ENCODE measurements around the gene CEP89. TPM values are rescaled to one million over a fixed set of nuclear protein-coding genes. Genes with fewer than 3 reads are reported as not detected.

The CEP89 gene
- total RNA-seq, 4 donors from 2014 or later, result 8.8 to 19.8 (median 14.0) TPM

DNA sequence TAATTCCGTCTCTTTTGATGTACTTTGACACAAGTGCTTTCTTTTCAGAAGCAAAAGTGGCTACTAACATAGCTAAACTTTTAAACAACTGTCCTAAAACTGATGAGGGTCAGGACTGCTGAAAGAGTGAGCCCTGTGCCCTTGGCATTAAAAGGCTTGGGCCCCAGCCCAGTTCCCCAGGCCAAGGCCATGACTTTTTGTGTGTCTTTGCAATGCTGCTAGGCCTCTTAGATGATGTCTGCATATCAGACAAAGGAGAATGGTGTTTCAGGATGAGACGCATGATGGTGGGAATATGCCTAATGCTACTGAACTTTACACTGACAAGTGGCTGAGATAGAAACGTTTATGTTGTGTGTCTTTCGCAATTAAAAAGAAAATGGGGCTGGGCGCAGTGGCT, 140.1 kb downstream of the CEP89 start:
- no peak for DNase-seq
- no peaks in the 10 kb centered on the region for H3K9me3 ChIP-seq
- H3K36me3 ChIP-seq, result peaks cover 0 to 45% (median 0%) of the 10 kb centered on the region in 3 donors
- no peak overlapping the region for H3K4me3 ChIP-seq
- TF ChIP-seq POLR2A (IDR thresholded peaks at IDR 0.05) (no peak), CTCF (IDR thresholded peaks at IDR 0.05) (no peak)
- no peaks in the 10 kb centered on the region for H3K27me3 ChIP-seq
- H3K27ac ChIP-seq, result no peak overlapping the region
- no peaks in the 10 kb centered on the region for H3K4me1 ChIP-seq

DNA sequence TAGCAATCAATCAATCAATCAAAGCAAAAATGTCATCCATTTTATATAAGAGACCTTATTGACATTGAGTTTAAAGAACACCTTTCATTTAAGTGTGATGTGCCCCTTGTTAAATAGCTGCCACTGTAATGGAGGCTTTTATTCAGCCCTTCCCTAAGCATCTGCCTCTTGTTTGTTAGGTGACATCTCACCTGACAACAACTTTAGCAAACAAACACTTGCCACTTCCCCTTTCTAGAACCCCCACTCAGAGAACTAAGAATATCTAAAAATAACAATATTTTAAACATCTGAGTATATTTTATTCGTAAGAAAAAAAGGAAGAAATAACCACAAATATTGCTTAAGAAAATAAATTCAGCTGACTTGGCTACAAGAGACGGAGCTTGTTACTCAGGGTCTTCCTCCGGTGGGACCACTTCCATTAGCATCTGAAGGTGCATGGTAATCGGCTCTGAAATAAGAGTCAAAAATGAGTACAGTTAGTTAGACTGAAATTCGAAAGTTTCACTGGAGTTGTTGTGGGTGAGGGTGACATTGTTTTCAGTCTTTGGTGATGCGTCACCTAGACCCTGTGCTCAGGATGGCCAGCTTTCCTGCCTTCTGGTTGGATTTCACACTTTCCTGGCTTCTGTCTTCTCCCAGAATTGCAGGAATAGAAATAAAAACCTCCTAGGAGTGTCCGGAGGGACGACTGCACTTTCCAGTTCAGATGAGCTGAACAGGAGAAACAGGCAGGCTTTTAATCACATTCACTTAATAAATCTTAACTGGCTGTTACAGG, 141.3 kb downstream of the CEP89 start:
- no peak for DNase-seq
- H3K4me3 ChIP-seq, result no peak overlapping the region
- no peaks in the 10 kb centered on the region for H3K9me3 ChIP-seq
- no peak for TF ChIP-seq POLR2A (IDR thresholded peaks at IDR 0.05)
- no peak for TF ChIP-seq CTCF (IDR thresholded peaks at IDR 0.05)
- no peak overlapping the region for H3K27ac ChIP-seq
- no peaks in the 10 kb centered on the region for H3K27me3 ChIP-seq
- H3K36me3 ChIP-seq, result peaks cover 0 to 45% (median 0%) of the 10 kb centered on the region in 3 donors
- no peaks in the 10 kb centered on the region for H3K4me1 ChIP-seq

DNA sequence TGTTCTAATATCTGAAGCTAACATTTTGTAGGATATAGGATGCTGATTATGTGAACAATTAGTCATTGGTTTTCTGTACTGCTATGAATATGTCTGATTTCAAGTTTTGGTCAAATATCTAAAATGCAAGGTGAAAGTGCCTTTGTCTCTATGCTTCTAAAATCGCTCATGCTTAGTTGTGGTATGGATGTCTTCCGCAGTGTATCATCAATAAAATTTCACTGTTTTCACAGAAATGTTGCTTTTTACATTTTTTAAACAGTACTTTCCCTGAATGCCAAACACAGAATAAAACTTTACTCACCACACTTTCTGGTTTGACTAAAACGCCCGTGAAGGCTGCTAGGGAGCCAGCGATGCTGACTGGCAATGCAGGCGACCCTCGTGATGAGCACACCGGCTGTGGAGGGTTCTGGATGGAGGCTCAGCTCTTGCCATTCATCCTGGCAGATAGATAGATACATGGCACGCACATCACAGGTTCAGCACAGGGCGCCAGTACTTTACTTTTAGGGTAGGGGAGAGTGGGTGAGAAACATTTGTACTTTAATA, 142.3 kb downstream of the CEP89 start:
- TF ChIP-seq CTCF (IDR thresholded peaks at IDR 0.05) (no peak), POLR2A (IDR thresholded peaks at IDR 0.05) (no peak)

GRCh38 chr19:32828643-32829344, 143.0 kb downstream of the CEP89 start:
- TF ChIP-seq CTCF (IDR thresholded peaks at IDR 0.05) (no peak), POLR2A (IDR thresholded peaks at IDR 0.05) (no peak)

More for the DNA sequence above, 142.3 kb downstream of the CEP89 start:
- H3K9me3 ChIP-seq, result no peaks in the 10 kb centered on the region
- no peaks in the 10 kb centered on the region for H3K4me1 ChIP-seq
- H3K36me3 ChIP-seq, result peaks cover 0 to 44% (median 0%) of the 10 kb centered on the region in 3 donors
- no peak overlapping the region for H3K27ac ChIP-seq
- H3K27me3 ChIP-seq, result no peaks in the 10 kb centered on the region
- no peak for DNase-seq
- H3K4me3 ChIP-seq, result no peak overlapping the region

DNA sequence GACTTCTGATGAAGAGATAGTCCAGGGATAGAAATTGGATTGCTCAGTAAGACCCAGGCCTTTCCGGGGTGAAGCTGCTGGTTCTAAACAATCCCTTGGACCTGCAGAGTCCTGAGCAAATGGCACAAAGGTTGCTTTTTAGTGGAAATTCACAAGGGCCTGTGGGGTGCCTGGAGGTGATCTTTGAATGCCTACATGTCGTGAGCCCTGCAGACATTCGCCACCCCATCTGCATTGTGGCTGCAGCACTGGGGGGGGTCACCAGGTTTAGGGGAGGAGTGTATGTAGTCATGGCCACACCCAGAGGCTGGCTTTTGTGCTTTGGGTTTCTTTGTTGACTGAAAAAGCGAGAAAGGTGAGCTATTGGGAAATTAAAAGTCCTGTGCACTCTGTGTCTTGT, 143.6 kb downstream of the CEP89 start:
- H3K27me3 ChIP-seq, result no peaks in the 10 kb centered on the region
- H3K4me1 ChIP-seq, result no peaks in the 10 kb centered on the region
- no peak for DNase-seq
- no peak overlapping the region for H3K4me3 ChIP-seq
- no peak for TF ChIP-seq POLR2A (IDR thresholded peaks at IDR 0.05)
- TF ChIP-seq CTCF (IDR thresholded peaks at IDR 0.05), result no peak
- no peaks in the 10 kb centered on the region for H3K9me3 ChIP-seq
- H3K36me3 ChIP-seq, result peaks cover 0 to 38% (median 0%) of the 10 kb centered on the region in 3 donors
- no peak overlapping the region for H3K27ac ChIP-seq

More at GRCh38 chr19:32828643-32829344, 143.0 kb downstream of the CEP89 start:
- H3K4me1 ChIP-seq, result no peaks in the 10 kb centered on the region
- no peaks in the 10 kb centered on the region for H3K27me3 ChIP-seq
- H3K4me3 ChIP-seq, result no peak overlapping the region
- H3K9me3 ChIP-seq, result no peaks in the 10 kb centered on the region
- H3K36me3 ChIP-seq, result peaks cover 0 to 38% (median 0%) of the 10 kb centered on the region in 3 donors
- H3K27ac ChIP-seq, result no peak overlapping the region
- DNase-seq, result no peak

Small RNA genes within 50 kb of the gene (small RNA-seq; reads per million reads assigned to genes)
- gene RN7SKP22, result 0 to 0.51 reads per million in 2 donors

Other genes starting within 250 kb of the CEP89 start
- 1,000 to 10,000 TPM in 1 of 4 donors, 100 to 1,000 TPM in 2, 10 to 100 TPM in 1; 22.3 to 1,183 (median 609) TPM for gene SLC7A9, start 102.2 kb downstream of the CEP89 start, total RNA-seq
- gene FAAP24, start 284 bp upstream of the CEP89 start, total RNA-seq, result 1 to 10 TPM in 3 of 4 donors, not detected in 1; 1.3 to 5.6 (median 3.6) TPM
- gene RHPN2, start 92.9 kb upstream of the CEP89 start, total RNA-seq, result 10 to 100 TPM; 46.2 to 75.6 (median 61.9) TPM
- 10 to 100 TPM; 10.2 to 28.9 (median 19.5) TPM for gene GPATCH1, start 109.2 kb upstream of the CEP89 start, total RNA-seq
- gene WDR88, start 160.2 kb upstream of the CEP89 start, total RNA-seq, result not detected
- gene LRP3, start 222.4 kb upstream of the CEP89 start, total RNA-seq, result 10 to 100 TPM in 1 of 4 donors, 1 to 10 TPM in 3; 6.7 to 25.6 (median 7.8) TPM